Measurements from ENCODE around the gene CCN5. TPM values are rescaled to one million over a fixed set of nuclear protein-coding genes. Genes with fewer than 3 reads are reported as not detected.

CCN5 gene
- total and polyA plus RNA-seq, 9 donors = 47.4 to 296 (median 183) TPM

DNA sequence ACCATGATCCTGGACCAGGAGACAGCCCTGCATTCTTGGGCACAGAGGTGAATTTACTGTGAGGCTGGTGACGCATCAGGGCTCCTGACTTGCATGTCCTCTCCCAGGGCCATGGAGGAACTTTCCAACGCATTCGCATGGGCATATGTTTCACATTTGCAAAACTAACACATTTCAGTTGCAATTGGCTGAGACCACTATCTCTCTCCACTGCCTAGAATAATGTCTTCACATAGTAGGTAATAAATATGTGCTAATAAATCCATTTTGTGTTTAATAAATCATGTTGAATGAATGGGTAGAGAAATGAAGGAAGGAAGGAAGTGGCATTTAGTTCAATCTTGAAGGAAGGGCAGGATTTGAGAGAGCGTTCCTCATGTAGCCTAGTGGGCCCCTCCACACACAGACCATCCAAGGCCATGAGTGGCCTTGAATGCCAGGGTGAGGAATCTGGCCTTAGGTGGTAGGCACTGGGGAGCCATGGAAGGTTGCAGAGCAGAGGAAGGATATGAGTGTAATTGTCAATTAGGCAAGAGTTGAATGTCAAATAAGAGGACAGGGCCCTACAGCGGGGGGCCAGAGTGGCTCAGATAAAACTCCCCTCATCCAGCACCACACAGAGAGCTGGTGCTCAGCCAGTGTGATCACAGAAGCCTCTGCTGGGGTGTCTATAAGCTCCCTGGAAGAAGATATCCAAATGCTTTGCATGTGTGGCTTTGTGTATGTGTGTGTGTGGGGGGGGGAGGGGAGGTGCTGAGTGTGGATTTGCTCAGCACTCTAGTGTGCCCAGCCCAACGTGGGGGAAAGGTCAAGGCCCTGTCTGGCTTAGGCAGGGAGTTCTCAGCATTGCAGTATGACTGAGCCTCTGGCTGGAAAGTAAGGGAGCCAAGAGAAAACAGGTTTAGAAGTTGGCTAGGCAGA, 30.9 kb upstream of the CCN5 start:
- Histone ChIP-seq H3K27me3 (no peaks in the 10 kb centered on the region), H3K9me3 (no peaks in the 10 kb centered on the region), H3K4me1 (ENCODE audit: insufficient read depth) (peaks cover 2% of the 10 kb centered on the region), H3K4me3 (no peak overlapping the region), H3K27ac (peak overlapping the region in 1 of 2 donors; percentile 73), H3K36me3 (no peaks in the 10 kb centered on the region)
- intact Hi-C loops (cut with DNase I) = loop anchor here (2.0 to 10.0 kb wide), 4 partner anchors 48 to 293 kb away; no protein-coding TSS in a partner anchor
- TF ChIP-seq POLR2A (IDR thresholded peaks at IDR 0.05) (no peak), EP300 (IDR thresholded peaks at IDR 0.05) (no peak)
- TF ChIP-seq, protein P1, sequence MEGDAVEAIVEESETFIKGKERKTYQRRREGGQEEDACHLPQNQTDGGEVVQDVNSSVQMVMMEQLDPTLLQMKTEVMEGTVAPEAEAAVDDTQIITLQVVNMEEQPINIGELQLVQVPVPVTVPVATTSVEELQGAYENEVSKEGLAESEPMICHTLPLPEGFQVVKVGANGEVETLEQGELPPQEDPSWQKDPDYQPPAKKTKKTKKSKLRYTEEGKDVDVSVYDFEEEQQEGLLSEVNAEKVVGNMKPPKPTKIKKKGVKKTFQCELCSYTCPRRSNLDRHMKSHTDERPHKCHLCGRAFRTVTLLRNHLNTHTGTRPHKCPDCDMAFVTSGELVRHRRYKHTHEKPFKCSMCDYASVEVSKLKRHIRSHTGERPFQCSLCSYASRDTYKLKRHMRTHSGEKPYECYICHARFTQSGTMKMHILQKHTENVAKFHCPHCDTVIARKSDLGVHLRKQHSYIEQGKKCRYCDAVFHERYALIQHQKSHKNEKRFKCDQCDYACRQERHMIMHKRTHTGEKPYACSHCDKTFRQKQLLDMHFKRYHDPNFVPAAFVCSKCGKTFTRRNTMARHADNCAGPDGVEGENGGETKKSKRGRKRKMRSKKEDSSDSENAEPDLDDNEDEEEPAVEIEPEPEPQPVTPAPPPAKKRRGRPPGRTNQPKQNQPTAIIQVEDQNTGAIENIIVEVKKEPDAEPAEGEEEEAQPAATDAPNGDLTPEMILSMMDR (IDR thresholded peaks at IDR 0.05) = no peak
- DNase-seq = peak; percentile 62 to 82 (median 70)
- 69 to 75% (median 72%) methylated on average over 6 of the region's 6 CpGs for WGBS, 3 donors

DNA sequence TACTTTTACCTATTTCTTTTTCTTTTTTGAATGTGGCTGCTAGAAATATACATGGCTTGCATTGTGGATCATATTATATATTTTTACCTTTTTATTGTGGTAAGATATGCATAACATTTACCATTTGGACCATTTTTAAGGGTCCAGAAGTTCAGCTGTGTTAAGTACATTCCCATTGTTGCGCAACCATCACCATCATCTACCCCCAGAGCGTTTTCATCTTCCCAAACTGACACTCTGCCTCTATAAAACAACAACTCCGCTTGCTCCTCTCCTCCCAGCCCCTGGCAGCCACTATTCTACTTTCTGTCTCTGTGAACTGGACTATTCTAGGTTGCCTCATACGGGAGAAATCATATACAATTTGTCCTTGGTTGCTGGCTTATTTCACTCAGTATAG, 28.2 kb upstream of the CCN5 start:
- intact Hi-C loops (cut with DNase I) = loop anchor here in 1 of 4 donors (10.0 kb wide), 1 partner anchor 178 kb away; no protein-coding TSS in a partner anchor
- Histone ChIP-seq H3K36me3 (no peaks in the 10 kb centered on the region), H3K4me3 (no peak overlapping the region), H3K27ac (no peak overlapping the region), H3K4me1 (ENCODE audit: insufficient read depth) (peaks cover 16% of the 10 kb centered on the region), H3K27me3 (no peaks in the 10 kb centered on the region), H3K9me3 (no peaks in the 10 kb centered on the region)
- DNase-seq = no peak
- 82 to 88% (median 86%) methylated on average over 4 of the region's 4 CpGs for WGBS, 3 donors
- TF ChIP-seq, protein P1 (IDR thresholded peaks at IDR 0.05) = no peak
- TF ChIP-seq EP300 (IDR thresholded peaks at IDR 0.05) (no peak), POLR2A (IDR thresholded peaks at IDR 0.05) (no peak)

DNA sequence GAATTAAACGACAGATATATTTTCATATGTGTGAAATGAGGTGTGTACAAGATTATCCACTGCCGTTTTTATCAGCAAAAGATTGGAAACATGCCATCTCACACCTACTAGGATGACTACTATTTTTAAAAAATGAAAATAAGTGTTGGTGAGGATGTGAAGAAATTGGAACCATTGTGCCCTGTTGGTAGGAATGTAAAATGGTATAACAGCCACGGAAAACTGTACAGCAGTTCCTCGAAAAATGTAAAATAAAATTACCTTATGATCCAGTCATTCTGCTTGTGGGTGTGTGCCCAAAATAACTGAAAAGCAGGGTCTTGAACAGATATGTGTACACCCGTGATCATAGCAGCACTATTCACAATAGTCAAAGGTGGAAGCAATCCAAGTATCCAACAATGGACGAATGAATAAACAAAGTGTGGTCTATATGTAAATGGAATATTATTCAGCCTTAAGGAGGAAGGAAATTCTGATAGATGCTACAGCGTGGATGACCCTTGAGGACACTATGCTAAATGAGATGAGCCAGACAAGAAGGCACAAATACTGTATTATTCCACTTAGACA, 27.0 kb upstream of the CCN5 start:
- no peak for DNase-seq
- H3K27ac ChIP-seq = no peak overlapping the region
- WGBS, 3 donors = 62 to 67% (median 66%) methylated on average over 7 of the region's 7 CpGs
- intact Hi-C loops (cut with DNase I) = loop anchor here in 1 of 4 donors (10.0 kb wide), 1 partner anchor 177 kb away; no protein-coding TSS in a partner anchor
- no peaks in the 10 kb centered on the region for H3K9me3 ChIP-seq
- H3K4me1 ChIP-seq (ENCODE audit: insufficient read depth) = peaks cover 22% of the 10 kb centered on the region
- H3K4me3 ChIP-seq = no peak overlapping the region
- H3K27me3 ChIP-seq = no peaks in the 10 kb centered on the region
- no peak for TF ChIP-seq EP300 (IDR thresholded peaks at IDR 0.05)
- TF ChIP-seq, protein P1 (IDR thresholded peaks at IDR 0.05) = no peak
- TF ChIP-seq POLR2A (IDR thresholded peaks at IDR 0.05) = no peak
- no peaks in the 10 kb centered on the region for H3K36me3 ChIP-seq

DNA sequence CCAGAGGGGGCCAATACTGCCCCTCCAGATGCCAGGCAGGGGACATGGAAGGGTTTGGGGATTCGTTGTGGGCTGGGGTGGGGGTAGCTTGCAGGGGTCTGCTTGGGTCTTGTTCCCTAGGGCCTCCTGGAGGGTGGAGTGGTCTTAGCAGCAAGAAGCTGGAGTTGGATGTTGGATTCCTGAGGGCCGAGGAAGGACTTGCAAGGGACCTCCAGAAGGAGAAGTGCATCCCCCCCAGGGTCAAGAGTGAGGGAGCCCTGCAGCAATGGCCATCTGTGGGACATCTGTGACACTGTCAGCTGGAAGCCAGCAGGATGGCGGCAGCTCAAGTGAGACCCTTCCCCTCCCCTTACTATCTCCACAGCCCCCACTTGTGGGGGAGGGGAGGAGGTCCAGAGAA, 25.4 kb upstream of the CCN5 start:
- intact Hi-C loops (cut with DNase I) = loop anchor here in 1 of 4 donors (10.0 kb wide), 1 partner anchor 175 kb away; no protein-coding TSS in a partner anchor
- peaks cover 26% of the 10 kb centered on the region for H3K4me1 ChIP-seq (ENCODE audit: insufficient read depth)
- no peaks in the 10 kb centered on the region for H3K36me3 ChIP-seq
- H3K27ac ChIP-seq = no peak overlapping the region
- TF ChIP-seq POLR2A (IDR thresholded peaks at IDR 0.05) = no peak
- no peak for TF ChIP-seq EP300 (IDR thresholded peaks at IDR 0.05)
- TF ChIP-seq, protein P1 (IDR thresholded peaks at IDR 0.05) = no peak
- no peaks in the 10 kb centered on the region for H3K9me3 ChIP-seq
- peak in 1 of 5 donors; percentile 28 for DNase-seq
- H3K4me3 ChIP-seq = no peak overlapping the region
- 77 to 82% (median 80%) methylated on average over 3 of the region's 3 CpGs for WGBS, 3 donors
- no peaks in the 10 kb centered on the region for H3K27me3 ChIP-seq

Data from ovary (tissue), 9 donors.